ENCODE results near the gene PARD3B. TPM values are rescaled to one million over a fixed set of nuclear protein-coding genes. Genes with fewer than 3 reads are reported as not detected.

Gene PARD3B
- total and polyA plus RNA-seq, 2 of the 8 experiments (the other 6 are each of a cell fraction or from before 2014, with no cell fraction given), result 1.2 to 5.7 TPM

GRCh38 chr2:204772546-204772945 lies 227.3 kb downstream of the PARD3B start (continued):
- TF ChIP-seq CHD7 (IDR thresholded peaks at IDR 0.05; ENCODE audit: insufficient replicate concordance, low read length), result no peak

All from H1 (cell line).